H1 (cell line): ENCODE measurements around the gene RNF144A. TPM values are rescaled to one million over a fixed set of nuclear protein-coding genes. Genes with fewer than 3 reads are reported as not detected.

Experiments used
- BCL11A ChIP-seq, 2 experiments: IDR thresholded peaks; one replicate each; pipeline ENCODE4 v1.6.1; 2011; ENCODE audit warnings: low read depth in 2 of 2, low read length in 2 of 2, mild to moderate bottlenecking in 2 of 2
- EGR1 ChIP-seq: IDR thresholded peaks from 2 replicates; pipeline ENCODE4 v1.6.1; 2011; ENCODE audit warnings: low read depth, low read length, borderline replicate concordance
- KDM1A ChIP-seq: fragments of 200-600, 300-600 bp; sonication (generic); IDR thresholded peaks from 2 replicates; pipeline ENCODE4 v1.7.1; 2016; ENCODE audit warnings: mild to moderate bottlenecking, low read length, borderline replicate concordance
- POLR2AphosphoS5 ChIP-seq: IDR thresholded peaks from 2 replicates; pipeline ENCODE4 v1.6.1; 2011; ENCODE audit warnings: low read depth, low read length
- SIX5 ChIP-seq: IDR thresholded peaks from 2 replicates; pipeline ENCODE4 v1.6.1; 2011; ENCODE audit warnings: mild to moderate bottlenecking, low read depth, low read length
- SUZ12 ChIP-seq: fragments of 200-600 bp; sonication (generic); IDR thresholded peaks from 2 replicates; pipeline ENCODE4 v1.6.1; 2012; ENCODE audit warnings: mild to moderate bottlenecking, inconsistent platforms, low read length, moderate library complexity, mixed read lengths
- TAF1 ChIP-seq: IDR thresholded peaks from 2 replicates; pipeline ENCODE4 v1.6.1; 2011; ENCODE audit warnings: mild to moderate bottlenecking, low read depth, low read length
- polyA plus RNA-seq, 7 experiments: library from polyadenylated mRNA; depleted of rRNA in 3 of 7; stranded (reverse) in 5 of 7; unstranded in 2 of 7; fragments of >200 nt in 5 of 7; fragments of 200-250 nt in 2 of 7; gene quantifications; 1 replicate in 5 of 7; 2 replicates in 1 of 7; 4 replicates in 1 of 7; pipeline versions ENCODE4 v1.2.1 to v1.2.3, GENCODE V29; 2011 to 2013; ENCODE audit warnings: missing spikeins in 2 of 7, mixed read lengths in 2 of 7
- total RNA-seq: library from RNA; stranded (reverse); fragmentation: NEBNext Ultra II Directional; extraction: Animal tissue kit (Norgen Biotek cat#: 25700); gene quantifications from 2 replicates; pipeline ENCODE4 v1.2.1, GENCODE V29; 2021
- TF ChIP-seq, protein P1 (sequence below): IDR thresholded peaks from 2 replicates; pipeline ENCODE4 v1.6.1; 2012; ENCODE audit warnings: inconsistent platforms

RNF144A gene
- total and polyA plus RNA-seq, 2 of the 8 experiments (the other 6 are each of a cell fraction or from before 2014, with no cell fraction given): 14.0 to 15.0 TPM

GRCh38 chr2:7014174-7014640, 97.0 kb downstream of the RNF144A start (continued):
- no peak for TF ChIP-seq SIX5
- TF ChIP-seq BCL11A (IDR thresholded peaks at IDR 0.05; ENCODE audit: low read depth in 2 of 2, low read length in 2 of 2): no peak
- TF ChIP-seq TAF1: no peak
- no peak for TF ChIP-seq KDM1A
- TF ChIP-seq EGR1: no peak
- TF ChIP-seq SUZ12: no peak
- TF ChIP-seq POLR2AphosphoS5: no peak
- TF ChIP-seq, protein P1, sequence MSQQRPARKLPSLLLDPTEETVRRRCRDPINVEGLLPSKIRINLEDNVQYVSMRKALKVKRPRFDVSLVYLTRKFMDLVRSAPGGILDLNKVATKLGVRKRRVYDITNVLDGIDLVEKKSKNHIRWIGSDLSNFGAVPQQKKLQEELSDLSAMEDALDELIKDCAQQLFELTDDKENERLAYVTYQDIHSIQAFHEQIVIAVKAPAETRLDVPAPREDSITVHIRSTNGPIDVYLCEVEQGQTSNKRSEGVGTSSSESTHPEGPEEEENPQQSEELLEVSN: no peak
